Stimulated activated CD8-positive, alpha-beta memory T cell treated with anti-CD3 and anti-CD28 coated beads, Interleukin-15, amount 100 ng/mL, for 1 hour (primary cell): ENCODE measurements around the gene DCHS2.
"Not testable (repeated sequence)": the region's sequence is repeated elsewhere in the genome, so short reads cannot be mapped to it uniquely, and the experiment has no call there.

Source experiments
- DNase-seq: peaks from one replicate; pipeline ENCODE4 v3.0.0-alpha.2; 2020; ENCODE audit warnings: low read depth

DCHS2 gene

GRCh38 chr4:154217384-154217783, 274.2 kb downstream of the DCHS2 start:
- not testable (repeated sequence) for DNase-seq

- DNase-seq = no peak
Measured at GRCh38 chr4:154211506-154211905, 280.1 kb downstream of the DCHS2 start.

GRCh38 chr4:154208424-154208823, 283.2 kb downstream of the DCHS2 start:
- DNase-seq = no peak

GRCh38 chr4:154205471-154205870, 286.1 kb downstream of the DCHS2 start:
- DNase-seq = no peak

DNA sequence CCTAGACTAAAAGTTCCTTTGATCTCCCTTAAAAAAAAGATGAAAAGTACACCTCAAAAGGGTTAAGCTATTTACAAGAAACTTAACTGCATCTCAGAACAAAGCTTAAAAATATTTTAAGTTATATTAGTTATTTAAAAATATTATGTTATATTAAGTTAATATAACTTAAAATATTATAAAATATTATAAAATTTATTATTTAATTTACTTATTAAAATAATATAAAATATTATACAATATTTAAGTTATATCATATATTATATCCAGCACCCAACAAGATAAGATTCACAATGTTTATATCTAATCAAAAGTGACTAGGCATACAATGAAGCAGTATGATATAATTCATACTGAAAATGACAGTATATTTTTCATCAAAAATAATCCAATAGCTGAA, 296.9 kb downstream of the DCHS2 start:
- no peak for DNase-seq

DNA sequence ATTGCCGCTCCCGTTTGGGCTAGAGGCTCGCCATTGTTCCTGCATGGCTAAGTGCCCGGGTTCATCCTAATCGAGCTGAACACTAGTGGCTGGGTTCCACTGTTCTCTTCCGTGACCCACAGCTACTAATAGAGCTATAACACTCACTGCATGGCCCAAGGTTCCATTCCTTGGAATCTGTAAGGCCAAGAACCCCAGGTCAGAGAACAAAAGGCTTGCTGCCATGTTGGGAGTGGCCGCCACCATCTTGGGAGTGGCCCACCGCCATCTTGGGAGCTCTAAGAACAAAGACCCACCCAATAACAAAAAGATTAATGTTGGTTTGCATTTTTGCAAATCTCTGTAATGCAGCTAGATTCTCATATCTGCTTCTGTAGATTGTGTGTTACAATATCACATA, 299.0 kb downstream of the DCHS2 start:
- DNase-seq = no peak

GRCh38 chr4:154189346-154189745, 302.3 kb downstream of the DCHS2 start:
- DNase-seq = no peak

GRCh38 chr4:154186888-154187287, 304.7 kb downstream of the DCHS2 start:
- DNase-seq = no peak

DNA sequence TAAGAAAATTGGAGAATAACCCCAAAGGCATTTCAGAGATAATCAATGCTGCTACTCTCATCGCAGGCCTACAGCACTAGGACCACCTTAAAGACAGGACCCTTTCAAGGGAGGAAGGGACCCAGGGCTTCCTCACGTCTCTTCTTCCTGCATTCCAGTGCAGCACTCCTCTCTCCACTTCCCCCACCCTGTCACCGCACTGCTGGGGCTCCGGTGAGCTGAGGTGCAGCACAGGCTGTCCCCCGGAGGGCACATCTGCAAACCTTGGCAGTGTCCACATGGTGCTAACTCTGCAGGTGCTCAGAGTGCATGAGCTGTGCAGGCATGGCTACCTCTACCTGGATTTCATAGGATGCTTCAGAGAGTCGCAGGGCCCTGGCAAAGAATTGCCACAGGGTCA, 305.6 kb downstream of the DCHS2 start:
- DNase-seq = no peak

- no peak for DNase-seq
Measured at GRCh38 chr4:154184238-154184637, 307.4 kb downstream of the DCHS2 start.

- DNase-seq = no peak
Measured at GRCh38 chr4:154183264-154183663, 308.3 kb downstream of the DCHS2 start.
